Measurements from ENCODE around the gene S1PR1.

Gene S1PR1

DNA sequence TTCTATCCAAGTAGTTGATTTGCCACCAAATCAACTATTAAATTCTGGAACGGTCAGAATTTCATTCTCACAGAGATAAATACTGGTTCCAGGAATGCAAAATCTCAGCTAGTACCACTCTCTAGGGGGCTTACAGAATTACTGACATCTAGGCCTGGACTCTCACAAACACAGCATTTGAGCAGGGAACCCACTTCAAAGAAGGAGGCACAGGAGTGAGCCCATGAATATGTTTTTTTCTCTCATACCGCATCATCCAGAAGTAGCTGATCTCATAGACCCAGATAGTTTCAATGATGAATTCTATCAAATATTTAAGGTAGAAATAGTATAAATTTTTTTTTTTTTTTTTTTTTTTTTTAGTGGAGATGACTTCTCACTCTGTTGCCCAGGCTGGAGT is 32.1 kb downstream of the S1PR1 start:
- TF ChIP-seq, protein P1, sequence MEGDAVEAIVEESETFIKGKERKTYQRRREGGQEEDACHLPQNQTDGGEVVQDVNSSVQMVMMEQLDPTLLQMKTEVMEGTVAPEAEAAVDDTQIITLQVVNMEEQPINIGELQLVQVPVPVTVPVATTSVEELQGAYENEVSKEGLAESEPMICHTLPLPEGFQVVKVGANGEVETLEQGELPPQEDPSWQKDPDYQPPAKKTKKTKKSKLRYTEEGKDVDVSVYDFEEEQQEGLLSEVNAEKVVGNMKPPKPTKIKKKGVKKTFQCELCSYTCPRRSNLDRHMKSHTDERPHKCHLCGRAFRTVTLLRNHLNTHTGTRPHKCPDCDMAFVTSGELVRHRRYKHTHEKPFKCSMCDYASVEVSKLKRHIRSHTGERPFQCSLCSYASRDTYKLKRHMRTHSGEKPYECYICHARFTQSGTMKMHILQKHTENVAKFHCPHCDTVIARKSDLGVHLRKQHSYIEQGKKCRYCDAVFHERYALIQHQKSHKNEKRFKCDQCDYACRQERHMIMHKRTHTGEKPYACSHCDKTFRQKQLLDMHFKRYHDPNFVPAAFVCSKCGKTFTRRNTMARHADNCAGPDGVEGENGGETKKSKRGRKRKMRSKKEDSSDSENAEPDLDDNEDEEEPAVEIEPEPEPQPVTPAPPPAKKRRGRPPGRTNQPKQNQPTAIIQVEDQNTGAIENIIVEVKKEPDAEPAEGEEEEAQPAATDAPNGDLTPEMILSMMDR (IDR thresholded peaks at IDR 0.05) = no peak

DNA sequence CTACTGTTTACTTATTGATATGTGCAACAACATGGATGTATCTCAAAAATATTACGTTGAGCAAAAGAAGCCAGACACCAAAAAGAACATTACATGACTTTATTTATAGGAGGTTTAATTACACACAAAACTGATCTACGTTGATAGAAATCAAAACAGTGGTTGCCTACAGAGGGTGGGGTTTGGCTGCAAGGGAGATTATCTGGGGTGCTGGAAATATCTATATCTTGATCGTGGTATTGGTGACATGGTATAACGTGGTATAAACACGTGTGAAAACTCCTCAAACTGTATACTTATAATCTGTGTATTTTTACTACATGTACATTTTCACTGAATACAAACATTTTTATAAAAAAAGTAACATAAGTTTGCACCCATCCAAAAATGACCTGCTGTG is 38.9 kb downstream of the S1PR1 start:
- TF ChIP-seq, protein P1 (IDR thresholded peaks at IDR 0.05) = no peak

DNA sequence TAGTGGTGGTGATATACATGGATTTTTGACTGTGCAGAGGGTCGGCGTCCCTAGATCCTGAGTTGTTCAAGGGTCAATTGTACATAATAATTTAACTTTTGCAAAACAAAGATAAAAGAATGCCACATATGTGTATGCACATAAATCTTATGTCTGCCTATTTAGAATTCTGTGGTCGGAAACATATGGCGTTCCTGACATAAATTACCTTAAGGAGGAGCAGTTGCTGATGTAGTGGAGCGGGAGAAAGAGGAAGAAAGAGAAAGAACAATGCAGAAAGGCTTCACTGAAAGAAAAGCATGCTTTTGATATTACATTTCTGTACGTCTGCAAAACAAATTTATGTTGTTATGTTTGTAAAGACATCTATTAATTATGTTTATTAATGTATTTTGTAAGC is 40.0 kb downstream of the S1PR1 start:
- TF ChIP-seq, protein P1 (IDR thresholded peaks at IDR 0.05) = no peak

DNA sequence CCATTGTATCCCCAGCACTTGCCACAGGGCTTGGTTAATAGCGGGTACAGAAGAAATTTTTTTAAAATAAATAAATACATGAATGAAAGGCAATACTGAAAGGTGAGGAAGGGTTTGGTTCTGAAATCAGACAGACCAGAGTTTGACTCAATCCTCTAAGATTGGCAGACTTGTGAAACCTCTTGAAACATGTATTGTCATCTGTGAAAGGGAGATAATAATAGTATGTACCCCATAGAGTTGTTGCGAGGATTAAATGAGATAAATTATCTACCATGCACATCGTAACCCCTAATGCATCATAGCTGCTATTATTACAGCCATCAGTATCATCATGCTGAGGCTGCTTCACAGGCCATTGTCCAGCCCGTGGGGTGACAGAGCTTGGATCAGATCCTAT is 41.4 kb downstream of the S1PR1 start:
- TF ChIP-seq, protein P1 (IDR thresholded peaks at IDR 0.05) = no peak

DNA sequence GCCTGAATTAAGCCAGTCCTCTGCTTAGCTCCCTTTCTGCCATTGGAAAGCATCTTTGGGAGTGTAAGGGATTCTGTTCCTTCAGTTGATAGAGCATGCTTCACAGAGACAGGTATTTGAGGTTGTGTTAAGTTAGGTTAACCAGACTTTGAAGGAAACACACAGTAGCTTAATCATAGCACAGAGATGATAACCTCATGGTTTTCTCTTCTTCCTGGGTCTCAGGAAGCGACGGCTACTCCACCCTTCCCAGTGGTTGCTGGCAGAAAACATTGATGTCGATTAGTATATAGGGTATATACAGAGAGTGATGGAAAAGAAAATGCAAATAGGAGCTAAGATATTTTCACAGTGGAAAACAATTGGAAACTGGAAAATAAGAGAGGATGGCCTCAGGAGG is 42.0 kb downstream of the S1PR1 start:
- TF ChIP-seq, protein P1 (IDR thresholded peaks at IDR 0.05) = no peak

DNA sequence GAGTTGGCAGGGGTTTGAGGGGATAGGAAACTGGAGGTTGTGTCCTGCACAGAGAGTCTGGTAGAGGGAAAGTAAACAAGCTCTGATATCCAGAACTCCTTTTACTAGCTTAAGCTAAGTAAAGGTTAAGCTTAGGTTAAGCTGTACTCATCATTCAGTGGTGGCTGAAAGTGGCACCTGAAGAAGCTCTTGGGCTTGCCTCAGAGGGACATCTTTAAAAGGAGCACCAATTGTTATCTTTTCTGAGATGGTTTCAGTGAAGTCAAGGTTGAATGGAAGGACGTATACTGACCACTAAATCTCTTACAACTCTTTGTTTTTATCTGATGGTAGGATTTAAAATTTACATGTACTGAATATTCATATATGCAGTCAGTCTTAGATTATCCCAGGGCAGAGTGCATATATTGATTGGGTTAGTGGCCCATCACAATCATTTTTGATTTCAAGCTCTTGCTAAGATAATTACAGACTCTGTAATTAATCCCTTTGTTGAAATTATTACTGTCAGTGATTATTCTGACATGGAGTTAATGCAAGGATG is 43.3 kb downstream of the S1PR1 start:
- TF ChIP-seq, protein P1 (IDR thresholded peaks at IDR 0.05) = no peak

DNA sequence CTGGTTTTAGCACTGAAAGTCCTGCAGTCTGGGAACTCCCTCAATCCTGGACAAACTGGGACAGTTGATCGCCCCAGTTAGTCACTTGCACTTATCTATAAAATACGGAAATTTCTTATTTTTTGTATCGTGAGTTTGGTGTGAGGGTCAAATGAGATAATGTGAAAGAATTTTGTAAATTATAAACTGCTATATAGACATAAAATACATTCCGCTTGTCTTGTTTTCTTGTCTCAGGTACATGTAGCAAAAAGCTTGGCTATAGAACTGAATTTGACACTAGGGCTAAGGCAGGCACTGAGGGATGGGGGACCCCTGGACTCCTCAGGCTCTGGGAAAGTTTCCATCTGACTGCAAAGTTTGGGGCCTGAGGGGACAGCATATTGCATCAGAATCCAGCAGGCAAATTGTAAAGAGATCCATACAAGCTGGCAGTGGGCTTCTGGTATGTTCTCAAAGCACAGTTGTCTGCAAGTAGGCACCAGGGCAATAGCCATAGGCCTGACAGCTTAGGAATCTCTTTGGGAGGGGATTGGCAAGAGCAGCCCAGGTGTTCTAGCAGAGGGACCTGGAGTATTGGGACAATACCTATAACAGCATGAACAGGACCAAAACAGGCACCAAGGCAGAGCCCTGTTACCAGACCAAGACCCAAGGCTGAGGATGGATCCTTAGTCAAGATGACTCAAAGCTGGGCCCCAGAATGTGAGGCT is 44.3 kb downstream of the S1PR1 start:
- TF ChIP-seq, protein P1 (IDR thresholded peaks at IDR 0.05) = no peak

All from LNCAP (cell line).